GM10847 (cell line): ENCODE measurements around the gene TMEM238.

Source experiments
- POLR2A ChIP-seq: IDR thresholded peaks from 2 replicates; pipeline ENCODE4 v1.6.1; 2011; ENCODE audit not compliant: insufficient read length; ENCODE audit errors: extremely low read depth

TMEM238 gene

DNA sequence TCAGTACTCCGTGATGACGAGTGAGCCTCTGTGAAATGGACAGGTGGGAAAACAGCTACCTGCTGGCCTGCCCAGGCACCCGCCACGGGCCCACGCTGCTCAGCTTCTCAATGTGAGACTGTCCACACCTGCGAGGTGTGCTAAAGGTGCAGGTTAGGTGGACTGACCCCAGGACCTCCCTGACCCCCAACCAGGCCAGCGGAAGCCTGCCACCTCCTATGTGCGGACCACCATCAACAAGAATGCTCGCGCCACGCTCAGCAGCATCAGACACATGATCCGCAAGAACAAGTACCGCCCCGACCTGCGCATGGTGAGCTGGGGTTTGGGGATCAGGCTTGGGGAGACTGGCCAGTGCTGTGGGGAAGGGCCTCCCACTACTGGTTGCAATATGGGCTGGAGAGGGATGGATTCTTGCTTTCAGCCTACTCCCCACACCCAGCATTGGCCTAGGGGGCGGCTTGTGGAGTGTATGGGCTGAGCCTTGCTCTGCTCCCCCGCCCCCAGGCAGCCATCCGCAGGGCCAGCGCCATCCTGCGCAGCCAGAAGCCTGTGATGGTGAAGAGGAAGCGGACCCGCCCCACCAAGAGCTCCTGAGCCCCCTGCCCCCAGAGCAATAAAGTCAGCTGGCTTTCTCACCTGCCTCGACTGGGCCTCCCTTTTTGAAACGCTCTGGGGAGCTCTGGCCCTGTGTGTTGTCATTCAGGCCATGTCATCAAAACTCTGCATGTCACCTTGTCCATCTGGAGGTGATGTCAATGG is 3.8 kb upstream of the TMEM238 start:
- no peak for TF ChIP-seq POLR2A

DNA sequence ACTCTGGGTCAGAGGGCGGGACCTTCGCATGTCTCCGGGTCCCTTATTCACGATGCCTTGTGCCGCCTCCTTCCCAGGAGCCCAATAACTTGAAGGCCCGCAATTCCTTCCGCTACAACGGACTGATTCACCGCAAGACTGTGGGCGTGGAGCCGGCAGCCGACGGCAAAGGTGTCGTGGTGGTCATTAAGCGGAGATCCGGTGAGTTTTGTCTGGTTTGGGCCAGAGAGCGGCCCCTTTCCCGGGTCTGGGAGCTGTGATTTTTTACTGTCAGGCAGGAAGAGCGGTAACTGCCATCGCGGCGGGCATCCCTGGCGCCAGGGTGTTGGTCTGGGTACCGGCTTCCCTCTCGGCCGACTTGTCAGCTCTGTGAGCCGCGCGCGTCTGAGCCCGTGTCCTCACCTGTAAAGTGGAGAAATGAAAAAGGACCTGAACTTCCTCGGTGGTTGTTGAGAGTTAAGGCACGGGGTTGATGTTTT is 2.4 kb upstream of the TMEM238 start:
- no peak for TF ChIP-seq POLR2A

DNA sequence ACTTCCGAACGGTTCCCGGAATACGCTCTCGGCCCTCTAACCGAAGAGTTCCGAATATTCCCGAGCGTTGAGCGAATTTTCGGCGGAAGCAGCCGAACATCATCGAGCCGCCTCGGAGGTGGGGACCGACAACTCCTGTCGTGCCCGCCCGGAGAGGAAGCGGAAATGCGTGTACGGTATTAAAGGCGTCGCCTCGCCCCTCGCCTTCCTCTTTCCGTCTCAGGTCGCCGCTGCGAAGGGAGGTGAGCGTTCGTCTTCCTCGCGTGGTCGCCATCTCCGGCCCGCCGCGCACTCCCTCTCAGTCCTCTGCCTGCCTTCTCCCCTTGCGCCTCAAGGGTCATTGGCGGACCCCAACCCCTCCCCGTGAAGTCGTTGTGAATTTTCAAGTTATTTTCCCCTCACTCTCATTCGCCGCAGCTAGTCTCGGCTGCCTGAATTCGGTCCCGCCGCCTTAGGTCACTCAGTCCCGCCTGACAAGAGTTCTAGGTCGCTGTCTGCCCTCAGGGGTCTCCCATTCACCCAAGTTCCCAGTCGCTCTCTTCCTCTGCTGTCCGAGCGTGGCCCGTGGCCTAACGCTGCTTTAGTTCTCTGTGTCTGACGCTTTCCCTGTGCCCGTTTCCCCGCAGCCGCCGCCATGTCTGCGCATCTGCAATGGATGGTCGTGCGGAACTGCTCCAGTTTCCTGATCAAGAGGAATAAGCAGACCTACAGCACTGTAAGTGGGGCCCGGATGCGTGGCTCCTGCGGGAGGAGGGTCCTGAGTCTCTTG is 1.8 kb upstream of the TMEM238 start, which contains the start of gene RPL28:
Gene RPL28, plus strand, starts transcription at position 209 of the 769 bp plus-strand sequence. Its CDS starts 426 bp downstream, at position 635.
- TF ChIP-seq POLR2A = peak; percentile 99

DNA sequence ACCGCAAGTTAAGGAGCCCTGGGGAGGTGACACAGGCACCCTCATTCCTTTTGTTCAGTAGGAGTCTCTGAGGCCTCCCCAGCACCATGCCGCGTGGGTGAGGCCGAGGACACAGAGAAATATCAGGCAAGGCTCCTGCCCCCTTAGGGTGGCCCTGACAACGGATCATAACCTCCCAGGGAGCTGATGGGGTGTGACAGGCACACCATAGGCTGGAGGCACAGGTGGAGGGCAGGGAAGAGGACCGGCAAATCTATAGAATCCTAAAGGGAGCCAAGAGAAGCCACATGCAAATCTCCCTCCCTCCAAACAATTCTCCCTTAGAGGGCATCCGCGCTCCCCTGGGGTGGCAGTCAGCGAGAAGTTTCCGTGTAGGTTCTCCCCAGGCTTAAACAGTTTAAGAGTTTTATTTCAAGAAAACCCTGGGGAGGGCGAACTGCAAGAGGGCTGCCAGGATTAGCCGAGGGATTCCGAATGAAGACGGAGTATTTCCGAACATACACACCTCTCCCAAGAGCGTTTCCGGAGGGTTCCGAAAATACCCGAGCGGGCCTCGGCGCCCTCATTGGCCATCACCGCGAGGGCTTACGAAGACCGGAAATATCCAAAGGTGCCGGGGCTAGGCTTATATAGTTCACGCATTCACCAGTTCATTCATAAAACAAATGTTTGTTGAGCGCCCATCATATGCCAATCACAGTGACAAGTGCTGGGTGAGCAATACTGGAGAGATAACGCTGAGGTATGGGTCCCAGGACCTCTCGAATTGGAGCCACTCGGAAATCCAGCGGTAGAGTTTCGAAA is 1.0 kb upstream of the TMEM238 start:
- no peak for TF ChIP-seq POLR2A

DNA sequence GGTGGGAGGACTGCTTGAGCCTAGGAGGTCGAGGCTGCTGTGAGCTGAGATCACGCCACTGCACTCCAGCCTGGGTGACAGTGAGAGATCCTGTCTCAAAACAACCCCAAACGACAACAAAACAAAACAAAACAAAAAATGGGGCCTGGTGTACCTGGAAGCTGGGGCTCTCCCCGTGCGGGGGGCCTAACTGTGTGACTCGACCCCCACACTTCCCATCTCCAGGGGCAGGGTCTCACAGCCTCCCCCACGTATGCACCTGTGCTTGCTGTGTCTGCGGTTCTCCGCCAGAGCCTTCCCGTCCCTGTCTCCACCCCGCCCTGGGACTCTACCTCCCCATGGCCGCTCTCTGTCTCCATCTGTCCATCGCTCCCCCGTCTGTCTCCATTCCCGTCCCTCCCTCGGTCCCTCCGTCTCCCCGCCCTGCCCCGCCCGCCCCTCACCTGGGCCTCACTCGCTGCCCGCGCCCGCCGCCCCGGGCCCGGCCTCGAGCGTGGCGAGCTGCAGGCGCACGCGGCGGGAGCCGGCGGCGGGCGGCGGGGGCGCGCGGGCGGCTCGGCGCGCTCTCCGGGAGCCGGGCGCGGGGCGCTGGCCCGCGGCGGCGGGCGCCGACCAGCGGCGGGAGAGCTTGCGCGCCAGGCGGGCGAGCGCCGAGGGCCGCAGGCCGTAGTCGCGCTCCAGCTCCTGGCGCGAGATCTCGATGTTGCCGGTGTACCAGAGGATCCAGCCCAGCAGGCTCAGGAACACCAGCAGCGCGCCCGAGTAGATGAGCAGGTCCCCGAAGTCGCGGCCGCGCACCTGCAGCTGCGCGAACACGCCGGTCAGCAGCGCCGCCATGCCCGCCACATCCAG is 587 bp downstream of the TMEM238 start:
- TF ChIP-seq POLR2A = peak; percentile 43

DNA sequence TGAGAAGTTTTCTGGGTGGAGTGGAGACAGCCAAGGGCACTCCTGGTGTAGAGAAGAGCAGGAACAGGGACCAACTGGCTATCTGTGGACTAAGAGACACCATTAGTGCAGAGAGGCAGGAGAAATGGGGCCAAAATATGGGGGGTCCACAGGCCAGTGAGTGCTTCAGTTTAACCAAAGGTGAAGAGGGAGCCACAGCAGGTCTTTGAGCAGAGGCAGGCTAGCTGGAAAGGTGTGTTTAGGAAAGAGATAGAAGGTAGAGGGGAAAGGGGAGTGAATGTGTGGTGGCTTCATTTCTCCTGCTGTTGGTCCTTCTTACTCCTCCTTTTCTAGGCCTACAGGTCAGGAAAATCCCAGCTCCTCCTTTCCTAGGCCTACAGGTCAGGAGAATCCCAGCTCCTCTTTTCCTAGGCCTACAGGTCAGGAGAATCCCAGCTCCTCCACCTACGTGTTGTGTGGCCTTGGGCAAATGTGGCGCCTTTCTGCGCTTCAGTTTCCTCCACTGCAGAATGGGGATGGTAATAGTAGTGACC is 1.5 kb downstream of the TMEM238 start:
- TF ChIP-seq POLR2A = no peak

DNA sequence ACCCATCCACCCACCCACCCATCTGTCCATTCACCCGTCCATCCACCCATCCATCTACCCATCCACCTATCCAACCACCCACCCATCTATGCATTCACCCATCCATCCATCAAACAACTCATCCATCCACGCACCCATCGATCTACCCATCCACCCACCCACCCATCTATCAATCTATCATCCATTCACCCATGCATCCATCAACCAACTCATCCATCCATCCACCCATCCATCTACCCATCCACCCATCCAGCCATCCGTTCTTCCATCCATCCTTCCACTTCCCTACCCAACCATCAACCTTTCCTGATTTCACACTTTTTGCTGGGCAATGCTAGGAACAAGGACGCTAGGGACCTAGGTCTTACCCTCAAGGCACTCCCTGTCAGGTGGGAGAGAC is 2.1 kb downstream of the TMEM238 start:
- no peak for TF ChIP-seq POLR2A

DNA sequence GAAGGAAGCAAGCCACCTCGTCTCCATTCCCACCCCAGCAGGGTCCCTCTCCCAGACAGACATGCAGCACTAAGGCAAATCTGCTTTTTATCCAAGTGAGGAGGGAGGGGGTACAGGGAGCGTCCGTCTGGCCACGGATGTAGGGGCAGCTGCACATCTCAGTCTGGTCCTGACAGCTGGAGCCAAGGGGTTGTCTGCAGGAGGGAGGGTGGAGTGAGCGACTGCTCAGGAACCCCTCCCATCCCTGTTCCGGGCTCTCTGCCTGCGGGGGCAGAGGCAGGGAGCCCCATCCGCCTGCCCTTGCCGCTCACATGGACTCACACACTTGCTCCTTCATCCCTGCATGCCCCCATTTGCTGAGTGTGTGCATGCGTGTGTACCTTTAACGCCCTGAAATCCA is 4.9 kb downstream of the TMEM238 start:
- no peak for TF ChIP-seq POLR2A

DNA sequence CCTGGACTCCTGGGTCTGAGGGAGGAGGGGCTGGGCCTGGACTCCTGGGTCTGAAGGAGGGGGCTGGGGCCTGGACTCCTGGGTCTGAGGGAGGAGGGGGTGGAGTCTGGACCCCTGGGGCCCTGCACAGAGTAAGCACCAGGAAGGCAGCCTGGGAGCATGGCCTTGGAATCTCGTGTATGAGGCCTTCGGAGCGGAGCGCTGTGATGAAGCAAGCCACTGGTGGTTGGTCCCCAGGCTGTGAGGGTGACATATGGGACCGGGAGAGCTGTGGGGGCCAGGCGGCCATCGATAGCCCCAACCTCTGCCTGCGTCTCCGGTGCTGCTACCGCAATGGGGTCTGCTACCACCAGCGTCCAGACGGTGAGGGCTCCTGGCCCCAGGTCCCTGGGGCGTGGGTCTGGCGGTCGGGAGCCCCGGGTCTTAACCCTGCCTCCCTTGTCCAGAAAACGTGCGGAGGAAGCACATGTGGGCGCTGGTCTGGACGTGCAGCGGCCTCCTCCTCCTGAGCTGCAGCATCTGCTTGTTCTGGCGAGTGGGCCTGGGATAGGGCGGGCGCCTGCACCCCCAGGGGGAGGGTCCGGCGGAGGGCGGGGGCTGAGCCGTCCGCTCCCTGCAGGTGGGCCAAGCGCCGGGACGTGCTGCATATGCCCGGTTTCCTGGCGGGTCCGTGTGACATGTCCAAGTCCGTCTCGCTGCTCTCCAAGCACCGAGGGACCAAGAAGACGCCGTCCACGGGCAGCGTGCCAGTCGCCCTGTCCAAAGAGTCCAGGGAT is 6.5 kb downstream of the TMEM238 start:
- TF ChIP-seq POLR2A = no peak

DNA sequence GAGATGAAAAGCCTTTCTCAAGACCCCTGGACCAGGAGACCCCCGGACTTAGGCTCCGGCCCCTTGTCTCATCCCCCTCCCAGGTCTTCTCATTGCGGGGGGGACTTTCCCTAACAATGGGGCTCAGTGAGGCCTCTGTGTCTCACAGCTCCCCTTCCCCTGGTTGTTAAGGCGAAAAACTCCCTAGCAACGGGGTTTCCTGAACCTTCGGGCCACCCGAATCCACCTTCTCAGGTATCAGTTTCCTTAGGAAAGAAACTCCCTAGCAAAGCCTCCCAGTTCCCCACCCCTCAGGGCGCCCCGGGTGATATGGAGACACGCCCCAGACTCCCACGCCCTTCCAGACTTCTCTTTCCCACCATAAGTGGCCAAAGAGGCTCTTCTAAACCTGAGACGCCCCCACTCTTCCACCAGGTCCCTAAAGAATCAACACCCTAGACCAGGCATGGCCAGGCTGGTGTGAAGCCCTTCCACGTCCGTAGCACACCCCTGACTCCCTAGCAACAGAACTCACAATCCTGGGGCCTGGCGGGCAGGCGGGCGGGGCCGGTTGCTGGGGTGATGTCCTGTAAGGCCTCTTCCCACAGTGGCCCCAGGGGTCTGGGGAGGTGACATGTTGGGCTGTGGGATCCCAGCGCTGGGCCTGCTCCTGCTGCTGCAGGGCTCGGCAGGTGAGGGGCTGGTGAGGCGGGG is 7.7 kb downstream of the TMEM238 start, which contains the start of gene TMEM190:
Gene TMEM190, plus strand, starts transcription at position 586 of the 693 bp plus-strand sequence. Its CDS starts 28 bp downstream, at position 614.
- TF ChIP-seq POLR2A = no peak

DNA sequence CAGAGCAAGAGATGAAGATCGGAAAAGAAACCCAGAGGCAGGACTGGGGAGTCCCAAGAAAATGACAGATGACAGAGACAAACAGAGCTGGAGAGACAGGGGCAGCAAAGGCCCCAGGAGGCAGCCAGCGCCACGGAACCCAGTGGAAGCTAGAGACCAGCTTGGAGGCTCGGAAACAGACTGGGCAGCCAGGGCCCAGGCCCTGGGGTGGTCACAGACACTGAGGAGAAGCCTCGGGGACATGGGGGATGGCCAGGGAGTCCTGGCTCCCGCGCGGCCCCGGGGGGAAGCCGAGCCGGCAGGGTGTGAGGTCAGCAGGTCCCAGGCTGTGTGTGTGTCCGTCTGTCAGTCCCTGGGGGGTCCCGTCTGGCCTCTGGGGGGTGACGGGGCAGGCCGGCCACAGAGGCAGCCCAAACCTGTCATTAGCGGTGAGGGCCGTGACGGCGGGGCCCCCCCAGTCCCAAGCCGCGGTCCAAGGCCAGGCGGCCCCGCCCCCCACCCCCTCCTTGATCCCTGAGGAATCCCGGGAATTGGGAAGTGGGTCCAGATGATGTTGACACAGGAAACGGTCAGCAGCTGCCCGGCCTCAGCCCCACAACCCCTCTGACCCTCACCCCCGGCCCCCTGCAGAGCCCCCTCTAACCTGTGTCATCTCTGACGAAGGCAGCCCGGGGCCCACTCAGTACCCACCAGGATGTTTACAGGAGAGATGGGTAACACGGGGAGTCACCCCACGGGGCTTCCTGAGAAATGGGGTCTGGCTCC is 9.9 kb downstream of the TMEM238 start:
- no peak for TF ChIP-seq POLR2A
